SKM-1 (cell line): Measurements from ENCODE around the gene RNU5D-1.
"Not testable (repeated sequence)": the region's sequence is repeated elsewhere in the genome, so short reads cannot be mapped to it uniquely, and the experiment has no call there.

Experiments used
- DNase-seq: peaks from one replicate; lab custom pipeline; 2025; ENCODE audit not compliant: unreplicated experiment; lab: John Stamatoyannopoulos, UW

The RNU5D-1 gene

DNA sequence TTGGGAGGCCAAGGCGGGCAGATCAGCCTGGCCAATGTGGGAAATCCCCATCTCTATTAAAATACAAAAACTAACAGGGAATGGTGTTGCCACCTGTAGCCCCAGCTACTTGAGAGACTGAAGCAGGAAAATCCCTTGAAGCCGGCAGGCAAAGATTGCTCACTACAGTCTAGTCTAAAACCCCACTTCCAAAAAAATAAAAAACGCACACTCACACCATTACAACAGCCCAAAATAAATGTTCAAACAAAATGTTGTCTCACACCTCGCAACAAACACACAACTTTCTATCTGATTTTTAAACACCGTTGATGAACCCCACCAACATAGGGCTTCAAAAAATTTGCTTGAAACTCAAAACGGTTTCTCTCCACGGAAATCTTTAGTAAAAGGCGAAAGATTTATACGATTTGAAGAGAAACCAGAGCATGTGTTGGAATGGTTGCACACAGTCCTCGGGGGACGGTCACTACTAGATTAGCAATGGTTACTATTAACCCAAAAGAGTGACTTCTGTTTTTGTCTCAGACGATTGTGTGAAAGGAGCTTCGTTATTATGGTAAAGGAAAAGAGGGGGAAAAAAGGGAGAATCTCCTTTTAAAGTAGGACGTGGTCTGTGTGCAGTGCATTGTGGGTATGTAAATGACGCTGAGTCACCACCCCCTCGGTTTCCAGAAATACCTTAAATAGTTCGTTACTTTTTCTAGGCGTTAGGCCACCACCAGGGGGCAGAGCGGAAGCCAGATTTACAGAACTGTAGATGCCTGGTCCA is at the start of gene RNU5D-1:
Gene RNU5D-1, minus strand, starts transcription at position 430 of the 772 bp plus-strand sequence.
- peak; percentile 98 for DNase-seq

DNA sequence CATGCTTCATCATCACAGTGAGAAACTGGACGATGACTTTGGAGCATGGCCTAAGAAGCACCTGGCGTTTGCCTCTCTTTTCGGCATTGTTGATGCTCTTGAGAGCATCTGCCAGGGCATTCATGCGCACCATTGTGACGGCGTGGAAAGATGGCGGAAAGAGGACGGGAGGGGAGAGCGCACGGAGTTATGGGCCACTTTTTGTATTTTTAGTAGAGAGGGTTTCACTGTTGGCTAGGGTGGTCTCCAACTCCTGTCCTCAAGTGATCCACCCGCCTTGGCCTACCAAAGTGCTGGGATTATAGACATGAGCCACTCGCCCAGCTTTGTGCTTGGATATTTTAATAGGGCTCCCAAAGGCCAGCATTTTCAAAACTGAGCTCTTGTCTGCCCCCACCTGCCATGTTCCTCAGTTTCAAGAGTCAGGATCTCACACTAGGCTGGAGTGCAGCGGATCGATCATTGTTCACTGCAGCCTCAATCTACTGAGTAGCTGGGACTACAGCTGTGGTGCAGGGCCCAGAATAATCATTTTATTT is 49.7 kb upstream of the RNU5D-1 start:
- DNase-seq = no peak

DNA sequence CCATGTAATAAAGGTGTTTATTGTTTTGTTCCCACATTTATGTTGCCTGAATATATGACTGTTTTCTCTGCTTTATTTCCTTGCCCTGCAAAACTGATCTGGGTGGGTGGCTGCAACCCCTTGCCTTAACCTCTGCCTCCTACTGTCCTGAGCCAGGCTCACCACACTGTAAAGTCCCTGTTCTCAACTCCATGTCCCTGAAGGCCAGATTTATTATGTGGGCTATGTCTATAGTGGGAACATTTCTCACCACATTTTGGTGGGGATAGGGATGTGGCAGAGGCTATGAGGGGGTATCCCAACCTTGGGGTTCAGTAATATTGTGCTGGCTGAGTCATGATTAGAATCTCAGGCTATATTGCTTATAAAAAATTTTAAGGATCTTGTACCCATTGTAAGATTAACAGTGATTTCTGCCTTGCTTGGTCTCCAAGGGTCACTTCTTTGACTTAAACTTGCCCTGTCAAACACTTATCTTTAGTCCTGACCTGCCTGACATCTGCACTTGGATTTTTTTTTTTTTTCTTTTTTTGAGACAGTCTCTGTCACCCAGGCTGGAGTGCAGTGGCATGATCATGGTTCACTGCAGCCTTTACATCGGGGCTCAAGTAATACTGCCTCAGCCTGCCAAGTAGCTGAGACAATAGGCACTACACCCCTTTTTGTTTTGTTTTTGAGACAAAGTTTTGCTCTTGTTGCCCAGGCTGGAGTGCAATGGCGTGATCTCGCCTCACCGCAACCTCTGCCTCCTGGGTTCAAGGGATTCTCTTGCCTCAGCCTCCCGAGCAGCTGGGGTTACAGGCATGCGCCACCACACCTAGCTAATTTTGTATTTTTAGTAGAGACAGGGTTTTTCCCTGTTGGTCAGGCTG is 48.0 kb upstream of the RNU5D-1 start:
- DNase-seq = no peak

DNA sequence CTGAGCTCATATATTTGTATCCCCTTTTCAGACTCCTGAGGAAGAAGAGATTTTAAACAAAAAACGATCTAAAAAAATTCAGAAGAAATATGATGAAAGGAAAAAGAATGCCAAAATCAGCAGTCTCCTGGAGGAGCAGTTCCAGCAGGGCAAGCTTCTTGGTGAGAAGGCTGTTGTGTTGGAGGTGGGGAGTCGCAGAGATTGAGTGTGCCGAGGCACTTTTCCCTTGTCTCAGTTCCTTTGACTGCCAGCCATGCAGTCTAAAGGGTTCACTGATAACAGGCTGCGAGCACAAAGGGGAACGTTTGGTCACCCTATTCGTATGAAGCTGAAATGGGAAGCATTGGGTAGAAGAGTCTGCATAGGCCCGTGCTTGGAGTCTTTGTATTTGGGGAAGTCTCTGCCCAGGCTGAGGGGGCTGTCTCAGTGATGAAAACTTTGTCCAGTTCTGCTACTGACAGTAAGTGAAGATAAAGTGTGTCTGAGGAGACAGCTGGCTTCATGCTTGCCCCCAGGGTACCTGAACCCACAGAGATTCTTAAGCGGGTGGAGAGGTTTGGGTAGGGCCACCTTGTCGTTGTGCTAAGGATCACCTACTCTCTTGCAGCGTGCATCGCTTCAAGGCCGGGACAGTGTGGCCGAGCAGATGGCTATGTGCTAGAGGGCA is 47.1 kb upstream of the RNU5D-1 start:
- no peak for DNase-seq

DNA sequence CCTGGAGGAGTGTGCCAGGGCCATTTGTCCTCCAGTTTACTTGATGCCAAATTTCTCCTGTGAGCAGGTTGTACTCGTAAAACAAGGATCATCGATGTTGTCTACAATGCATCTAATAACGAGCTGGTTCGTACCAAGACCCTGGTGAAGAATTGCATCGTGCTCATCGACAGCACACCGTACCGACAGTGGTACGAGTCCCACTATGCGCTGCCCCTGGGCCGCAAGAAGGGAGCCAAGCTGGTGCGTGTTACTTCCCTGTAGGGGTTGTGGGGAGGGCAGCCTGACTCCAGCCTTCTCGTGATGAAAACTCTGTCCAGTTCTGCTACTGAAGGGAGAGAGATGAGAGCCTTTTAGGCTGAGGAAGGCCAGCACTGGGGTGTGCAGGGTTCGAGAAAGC is 46.6 kb upstream of the RNU5D-1 start:
- DNase-seq = no peak

DNA sequence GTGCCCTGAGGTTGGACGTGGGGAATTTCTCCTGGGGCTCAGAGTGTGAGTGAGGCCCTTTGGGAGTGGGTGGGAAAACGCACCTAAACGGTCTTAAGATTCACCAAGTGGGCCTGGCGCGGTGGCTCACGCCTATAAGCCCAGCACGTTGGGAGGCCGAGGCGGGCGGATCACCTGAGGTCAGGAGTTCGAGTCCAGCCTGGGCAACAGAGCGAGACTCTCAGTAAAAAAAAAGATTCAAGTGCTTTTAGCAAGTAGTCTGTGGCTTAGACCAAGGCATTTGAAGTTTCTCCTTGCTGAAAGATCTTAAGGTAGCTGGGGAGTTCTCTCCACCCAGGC is 45.7 kb upstream of the RNU5D-1 start:
- DNase-seq = no peak

DNA sequence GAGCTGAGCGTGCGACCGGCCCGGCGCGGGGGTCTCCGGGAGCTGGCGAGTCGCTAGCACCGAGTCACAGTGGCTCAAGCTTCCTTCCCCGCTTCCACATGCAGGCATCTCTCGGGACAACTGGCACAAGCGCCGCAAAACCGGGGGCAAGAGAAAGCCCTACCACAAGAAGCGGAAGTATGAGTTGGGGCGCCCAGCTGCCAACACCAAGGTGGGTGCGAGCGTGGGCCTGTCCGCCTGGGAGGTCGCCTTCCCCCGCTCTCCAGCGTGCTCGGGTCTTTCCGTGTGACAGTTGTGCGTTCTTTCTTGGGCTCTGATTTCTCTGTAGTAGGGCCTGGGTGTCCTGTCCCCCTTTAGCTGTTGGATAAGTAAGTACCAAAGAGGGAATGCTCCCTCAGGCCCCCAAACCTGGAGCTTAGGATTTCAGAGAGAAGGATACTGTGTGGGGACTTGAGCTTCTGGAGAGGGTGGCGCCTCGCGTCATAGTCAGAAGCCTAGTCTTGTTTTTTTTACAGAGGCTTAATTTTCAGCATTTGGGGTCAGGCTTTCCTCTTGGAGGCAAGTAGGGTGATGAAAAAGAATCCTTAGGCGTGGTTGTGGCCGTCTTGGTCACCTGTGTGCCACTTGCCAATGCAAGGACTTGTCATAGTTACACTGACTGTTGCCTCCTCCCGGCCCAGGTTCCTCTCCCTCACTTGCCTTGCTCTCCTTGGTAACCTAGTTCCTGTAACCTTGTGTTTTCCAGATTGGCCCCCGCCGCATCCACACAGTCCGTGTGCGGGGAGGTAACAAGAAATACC is 45.2 kb upstream of the RNU5D-1 start:
- no peak for DNase-seq

DNA sequence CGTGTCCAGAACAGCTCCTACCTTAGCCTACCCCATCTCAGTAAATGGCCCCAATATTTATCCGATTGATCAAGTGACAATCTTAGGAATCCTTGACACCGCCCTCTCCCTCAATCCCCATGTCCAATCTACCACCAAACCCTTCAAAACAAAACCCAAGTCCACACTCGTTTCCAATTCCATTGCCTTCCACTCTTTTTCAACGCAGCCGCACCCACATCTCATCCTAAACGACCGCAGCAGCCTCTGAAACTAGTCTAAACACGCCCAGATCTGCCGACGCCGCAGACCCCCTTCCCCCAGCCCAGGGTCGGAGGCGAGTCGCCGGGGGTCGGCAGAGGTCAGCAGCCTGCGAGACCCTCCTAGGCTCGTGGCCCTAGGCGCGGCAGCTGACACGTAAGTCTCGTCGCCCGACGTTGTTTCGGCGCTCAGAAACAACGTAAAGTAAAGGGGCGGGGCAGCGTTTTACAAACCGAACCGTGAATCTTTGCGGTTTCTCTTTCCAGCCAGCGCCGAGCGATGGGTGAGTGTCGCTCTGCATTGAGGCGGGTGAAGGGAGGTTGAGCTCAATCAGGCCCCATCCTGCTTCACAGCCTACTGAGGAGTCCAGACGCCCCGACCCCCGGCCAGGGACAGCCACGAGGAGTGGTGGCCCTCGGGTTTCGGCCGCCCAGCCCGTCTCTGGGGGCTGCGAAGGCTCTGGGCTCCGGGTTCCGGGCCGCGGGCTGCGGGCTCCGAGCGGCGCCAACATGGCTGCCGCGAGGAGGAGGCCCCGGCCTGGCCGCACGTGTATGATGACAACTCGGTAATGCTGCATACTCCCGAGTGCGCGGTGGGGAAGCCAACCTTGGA is 44.3 kb upstream of the RNU5D-1 start, which contains the start of gene RPS8:
Gene RPS8, plus strand, starts transcription at position 463 of the 852 bp plus-strand sequence. Its CDS starts 57 bp downstream, at position 520.
- DNase-seq = peak; percentile 83

DNA sequence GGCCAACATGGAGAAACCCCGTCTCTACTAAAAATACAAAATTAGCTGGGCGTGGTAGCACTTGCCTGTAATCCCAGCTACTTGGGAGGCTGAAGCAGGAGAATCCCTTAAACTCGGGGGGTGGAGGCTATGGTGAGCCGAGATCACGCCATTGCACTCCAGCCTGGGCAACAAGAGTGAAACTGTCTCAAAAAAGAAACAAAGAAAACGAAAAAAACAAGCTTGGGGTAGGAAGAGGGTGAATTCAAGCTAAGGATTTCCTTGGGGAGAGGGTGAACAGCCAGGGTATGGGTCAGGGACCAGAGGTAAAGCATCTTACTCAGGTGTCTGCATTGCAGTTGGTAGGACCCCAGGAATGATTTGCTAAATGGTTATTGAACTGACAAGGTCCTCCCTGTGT is 35.5 kb upstream of the RNU5D-1 start:
- not testable (repeated sequence) for DNase-seq

DNA sequence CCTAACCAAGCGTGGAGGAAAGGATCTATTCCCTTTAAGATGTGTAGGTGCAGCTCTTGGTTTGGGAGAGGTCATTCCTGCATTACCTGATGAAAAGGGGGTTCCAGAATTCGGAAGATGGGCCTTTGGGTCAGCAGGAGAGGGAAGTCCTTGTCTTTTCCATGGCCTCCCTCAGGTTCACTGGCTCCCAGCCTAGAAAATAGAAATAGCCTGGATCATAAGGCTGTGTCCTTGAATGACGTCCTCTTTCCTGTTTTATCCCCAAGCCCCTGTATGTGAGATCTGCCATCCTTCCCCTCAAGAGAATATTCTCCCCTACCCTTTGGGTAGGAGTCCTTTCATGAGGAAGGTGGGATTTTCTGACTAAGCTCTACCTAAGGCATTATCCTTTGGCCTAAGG is 29.9 kb upstream of the RNU5D-1 start:
- no peak for DNase-seq

DNA sequence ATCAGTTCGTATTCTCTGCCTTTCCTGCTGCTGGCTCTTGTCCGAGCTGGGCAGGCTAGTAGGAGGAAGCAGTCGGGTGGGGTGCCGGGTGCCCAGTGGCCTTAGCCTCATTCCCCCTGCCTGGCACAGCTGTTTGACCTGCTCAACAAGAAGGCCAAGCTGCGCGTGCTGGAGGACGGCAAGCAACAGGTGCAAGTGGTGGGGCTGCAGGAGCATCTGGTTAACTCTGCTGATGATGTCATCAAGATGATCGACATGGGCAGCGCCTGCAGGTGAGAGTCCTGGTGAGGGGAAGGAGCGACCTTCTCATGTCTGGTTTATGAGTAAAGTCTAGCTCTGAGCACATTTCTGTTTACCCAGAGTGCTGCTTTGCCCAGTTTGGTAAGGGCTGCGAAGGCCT is 28.1 kb upstream of the RNU5D-1 start:
- DNase-seq = no peak

DNA sequence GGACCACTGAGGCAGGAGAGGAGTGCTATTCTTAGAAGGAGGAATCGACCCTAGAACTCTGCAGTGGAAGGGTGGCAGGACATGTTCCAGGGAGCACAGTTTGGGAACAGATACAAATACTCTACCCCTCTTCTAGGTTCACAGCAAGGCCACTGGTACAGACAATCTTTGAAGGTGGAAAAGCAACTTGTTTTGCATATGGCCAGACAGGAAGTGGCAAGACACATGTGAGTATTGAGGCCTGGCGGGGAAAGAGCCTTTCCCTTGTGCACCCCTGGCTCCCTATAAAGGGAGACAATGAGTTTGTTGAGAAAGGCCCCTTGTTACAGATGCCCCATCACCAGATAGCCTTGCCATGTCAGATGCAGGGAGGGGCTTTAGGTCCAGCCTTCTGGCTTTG is 26.4 kb upstream of the RNU5D-1 start:
- no peak for DNase-seq

DNA sequence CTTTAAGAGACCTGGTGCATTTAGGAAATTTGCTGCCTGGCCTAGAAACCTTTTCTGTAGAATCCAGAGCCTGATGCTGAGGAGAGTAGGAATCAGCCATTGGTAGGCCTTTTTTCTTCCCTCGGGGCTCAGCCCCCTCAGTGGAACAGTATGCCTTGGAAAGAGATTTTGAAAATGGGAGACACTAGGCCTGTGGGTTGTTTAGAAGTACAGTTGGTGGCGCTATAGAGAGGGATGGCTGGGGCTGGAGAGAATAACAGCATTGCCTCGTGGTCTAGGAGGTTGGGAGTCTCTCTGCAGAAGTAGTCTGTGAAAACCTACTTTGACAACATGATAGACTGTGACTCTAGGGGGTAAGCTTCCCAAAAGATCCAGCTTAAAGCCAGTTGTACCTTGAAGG is 16.9 kb upstream of the RNU5D-1 start:
- DNase-seq = no peak

DNA sequence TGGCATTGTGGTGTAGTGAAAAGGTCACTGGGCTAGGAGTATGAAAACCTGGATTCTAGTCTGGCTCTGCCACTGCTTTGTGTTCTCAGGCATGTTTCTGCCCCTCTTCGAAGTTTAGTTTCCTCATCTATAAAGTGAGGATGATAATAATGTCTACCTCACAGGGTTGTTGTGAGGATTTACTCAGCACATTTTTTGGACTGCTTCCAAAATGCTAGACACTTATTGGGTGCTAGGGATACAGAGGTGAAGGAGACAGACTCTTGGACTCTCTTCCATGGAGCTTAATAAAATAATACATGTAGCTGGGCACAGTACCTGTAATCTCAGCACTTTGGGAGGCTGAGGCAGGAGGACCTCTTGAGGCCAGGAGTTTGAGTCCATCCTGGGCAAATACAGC is 12.2 kb upstream of the RNU5D-1 start:
- no peak for DNase-seq

DNA sequence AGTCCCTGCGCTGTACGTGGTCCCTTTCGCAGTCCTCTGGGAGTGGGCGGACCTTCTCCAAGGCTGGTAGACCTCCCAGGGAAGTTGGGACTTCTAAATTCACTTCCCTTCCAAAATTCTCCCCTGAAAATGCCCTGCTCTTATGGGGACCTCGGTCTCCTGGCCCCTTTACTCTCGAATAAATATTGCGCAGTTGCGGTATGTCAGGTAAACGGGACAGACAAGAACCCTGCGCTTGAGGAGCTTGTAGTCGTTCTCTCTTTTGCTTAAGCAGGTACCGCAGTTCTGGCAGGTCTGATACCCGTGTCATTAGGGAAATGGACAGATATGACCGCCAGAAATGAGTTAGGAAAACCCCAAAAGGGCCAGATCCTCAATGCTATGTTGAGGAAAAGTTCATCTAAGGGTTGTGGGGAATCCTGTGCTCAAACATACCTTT is 9.2 kb upstream of the RNU5D-1 start:
- DNase-seq = no peak

DNA sequence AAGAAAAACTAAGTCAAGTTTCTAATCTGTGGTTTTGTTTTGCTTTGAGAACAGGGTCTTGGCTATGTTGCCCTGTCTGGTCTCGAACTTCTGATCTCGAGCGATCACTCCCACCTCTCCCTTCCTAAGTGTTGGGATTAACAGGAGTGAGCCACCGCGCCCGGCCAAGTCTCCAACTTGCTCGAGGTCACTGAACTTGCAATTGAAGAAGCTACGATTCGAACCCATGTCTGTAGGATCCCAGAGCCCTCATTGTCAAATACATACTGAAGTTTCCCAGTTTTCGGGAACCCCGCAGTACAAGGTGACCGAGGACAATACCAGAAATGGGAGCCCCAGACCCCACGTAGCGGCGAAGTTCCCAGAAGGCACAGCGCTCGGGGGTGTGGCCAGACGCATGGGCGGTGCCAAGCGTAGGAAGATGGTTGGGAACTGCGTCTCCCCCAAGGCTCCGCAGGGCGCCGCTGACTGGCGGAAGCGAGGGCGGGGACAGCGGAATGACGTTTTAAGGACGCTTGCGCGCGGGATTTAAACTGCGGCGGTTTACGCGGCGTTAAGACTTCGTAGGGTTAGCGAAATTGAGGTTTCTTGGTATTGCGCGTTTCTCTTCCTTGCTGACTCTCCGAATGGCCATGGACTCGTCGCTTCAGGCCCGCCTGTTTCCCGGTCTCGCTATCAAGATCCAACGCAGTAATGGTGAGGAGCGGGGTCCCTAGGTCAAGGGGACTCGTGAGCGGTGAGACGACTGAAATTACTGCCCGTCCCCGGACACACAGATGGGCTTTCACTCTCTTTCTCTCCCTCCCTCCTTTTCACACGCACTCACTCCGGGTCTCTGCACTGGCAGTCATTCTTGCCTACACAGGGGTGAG is 8.6 kb upstream of the RNU5D-1 start, which contains the start of gene KIF2C:
Gene KIF2C, plus strand, starts transcription at position 531 of the 872 bp plus-strand sequence. Its CDS starts 96 bp downstream, at position 627.
- peak; percentile 96 for DNase-seq

DNA sequence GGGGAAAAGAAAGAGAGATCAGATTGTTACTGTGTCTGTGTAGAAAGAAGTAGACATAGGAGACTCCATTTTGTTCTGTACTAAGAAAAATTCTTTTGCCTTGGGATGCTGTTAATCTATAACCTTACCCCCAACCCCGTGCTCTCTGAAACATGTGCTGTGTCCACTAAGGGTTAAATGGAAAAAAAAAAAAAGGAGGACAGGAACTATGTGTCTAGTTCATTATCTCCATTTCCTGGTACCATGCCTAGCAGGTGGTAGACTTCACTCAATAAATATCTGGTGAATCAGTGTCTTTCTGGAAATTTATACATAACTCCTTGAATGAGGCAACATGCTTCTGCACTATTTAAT is 8.0 kb upstream of the RNU5D-1 start:
- DNase-seq = not testable (repeated sequence)

DNA sequence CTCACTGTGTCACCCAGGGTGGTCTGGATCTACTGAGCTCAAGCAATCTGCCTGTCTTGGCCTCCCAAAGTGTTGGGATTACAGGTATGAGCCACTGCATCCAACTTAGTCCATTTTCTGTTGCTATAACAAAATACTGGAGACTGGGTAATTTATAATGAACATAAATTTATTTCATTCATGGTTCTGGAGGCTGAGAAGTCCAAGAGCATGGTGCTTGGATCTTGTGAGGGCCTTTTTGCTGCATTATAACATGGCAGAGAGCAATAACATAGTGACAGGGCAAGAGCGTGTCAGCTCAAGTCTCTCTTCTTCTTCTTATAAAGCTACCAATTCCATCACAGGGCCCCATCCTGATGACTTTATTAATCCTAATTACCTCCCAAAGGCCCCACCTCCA is 5.0 kb upstream of the RNU5D-1 start:
- no peak for DNase-seq

DNA sequence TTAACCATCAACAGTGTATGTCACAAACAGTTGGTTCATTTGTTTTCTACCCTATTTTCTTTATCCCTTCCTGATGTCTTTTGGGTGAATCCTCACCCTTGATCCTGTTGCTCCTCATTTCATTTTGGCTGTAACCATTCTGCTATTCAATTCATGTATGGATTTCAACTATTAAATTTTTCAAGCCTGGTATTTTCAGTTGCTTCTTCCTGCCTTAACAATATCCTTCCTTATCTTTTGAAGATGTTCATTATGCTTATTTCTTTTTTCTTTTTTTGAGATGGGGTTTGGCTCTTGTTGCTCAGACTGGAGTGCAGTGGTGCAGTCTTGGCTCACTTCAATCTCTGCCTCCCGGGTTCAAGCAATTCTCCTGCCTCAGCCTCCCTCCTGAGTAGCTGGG is 2.8 kb upstream of the RNU5D-1 start:
- no peak for DNase-seq
